PC-3 (cell line): ENCODE measurements around the gene ALPK1. TPM values are rescaled to one million over a fixed set of nuclear protein-coding genes. Genes with fewer than 3 reads are reported as not detected.
"Not testable (repeated sequence)": the region's sequence is repeated elsewhere in the genome, so short reads cannot be mapped to it uniquely, and the experiment has no call there.

Experiments
- ATAC-seq: fragments of 200-7000 bp; cut with Tn5 transposase; 2 replicates; pipeline ENCODE4 v1.9.1; 2020; ENCODE audit warnings: mild to moderate bottlenecking, moderate library complexity
- BruUV-seq: library from RNA; stranded (reverse); fragments of 400-500 nt; replicated peaks from 2 replicates; lab custom pipeline; 2021; lab: Mats Ljungman, UMichigan
- CTCF ChIA-PET: fragments of 300-600 bp; sonication (Branson Sonifier 250); formaldehyde crosslinking; loops from one replicate; lab custom pipeline; 2022; ENCODE audit warnings: antibody characterized with exemption; lab: Charles Lee
- POLR2A ChIA-PET: fragments of 300-600 bp; sonication (Branson Sonifier 250); formaldehyde crosslinking; loops from one replicate; lab custom pipeline; 2022; ENCODE audit warnings: antibody characterized with exemption; ENCODE audit not compliant: unreplicated experiment; lab: Charles Lee
- DNase-seq: peaks from one replicate; pipeline ENCODE4 v3.0.0-alpha.2; 2015
- H2AFZ ChIP-seq: fragments of 300-600 bp; sonication (generic); 2 replicates; pipeline ENCODE4 v1.6.0; 2016; ENCODE audit warnings: antibody characterized with exemption, low read length
- H3F3A ChIP-seq: fragments of 300-600 bp; sonication (generic); one replicate; pipeline ENCODE4 v1.6.0; 2017; ENCODE audit warnings: antibody characterized with exemption, low read length, control low read depth, mild to moderate bottlenecking; ENCODE audit not compliant: unreplicated experiment
- H3K27ac ChIP-seq: fragments of 300-600 bp; sonication (generic); 2 replicates; pipeline ENCODE4 v1.5.1; 2016; ENCODE audit warnings: mild to moderate bottlenecking, low read length
- H3K27me3 ChIP-seq: fragments of 300-600 bp; sonication (generic); 2 replicates; pipeline ENCODE4 v1.6.1; 2016; ENCODE audit warnings: low read length, mixed read lengths
- H3K36me3 ChIP-seq: fragments of 300-600 bp; sonication (generic); 2 replicates; pipeline ENCODE4 v1.6.1; 2016; ENCODE audit warnings: low read depth, mixed run types, low read length, mixed read lengths
- H3K4me1 ChIP-seq: fragments of 300-600 bp; sonication (generic); 2 replicates; pipeline ENCODE4 v1.5.1; 2016; ENCODE audit warnings: low read length; ENCODE audit not compliant: insufficient read depth
- H3K4me2 ChIP-seq: fragments of 300-600 bp; sonication (generic); 2 replicates; pipeline ENCODE4 v1.6.0; 2016; ENCODE audit warnings: low read length
- H3K4me3 ChIP-seq: fragments of 300-600 bp; sonication (generic); 2 replicates; pipeline ENCODE4 v1.5.1; 2016; ENCODE audit warnings: mild to moderate bottlenecking, low read length, mixed read lengths
- H3K79me2 ChIP-seq: fragments of 300-600 bp; sonication (generic); 2 replicates; pipeline ENCODE4 v1.6.1; 2017; ENCODE audit warnings: low read length, mixed read lengths
- H3K9ac ChIP-seq: fragments of 300-600 bp; sonication (generic); 2 replicates; pipeline ENCODE4 v1.6.0; 2016; ENCODE audit warnings: mild to moderate bottlenecking, low read length
- H3K9me2 ChIP-seq: fragments of 300-600 bp; sonication (generic); replicated peaks from 2 replicates; pipeline ENCODE4 v1.6.1; 2016; ENCODE audit warnings: mixed run types, low read length, mixed read lengths
- H3K9me3 ChIP-seq: fragments of 300-600 bp; sonication (generic); 2 replicates; pipeline ENCODE4 v1.6.1; 2016; ENCODE audit warnings: low read length, mixed read lengths
- H4K20me1 ChIP-seq: fragments of 300-600 bp; sonication (generic); 2 replicates; pipeline ENCODE4 v1.6.1; 2016; ENCODE audit warnings: low read length, mixed read lengths
- EZH2 ChIP-seq: fragments of 300-600 bp; sonication (generic); IDR thresholded peaks from one replicate; pipeline ENCODE4 v1.6.1; 2017; ENCODE audit warnings: antibody characterized with exemption, mild to moderate bottlenecking, low read length; ENCODE audit not compliant: unreplicated experiment
- EZH2phosphoT487 ChIP-seq: fragments of 300-600 bp; sonication (generic); IDR thresholded peaks from 2 replicates; pipeline ENCODE4 v1.6.1; 2018; ENCODE audit warnings: mild to moderate bottlenecking, antibody characterized with exemption, low read length, borderline replicate concordance
- intact Hi-C: fragments of 100-400 bp; cut with micrococcal nuclease; formaldehyde crosslinking; loops from 2 replicates; pipeline ENCODE4 v1.9.0; 2023
- total RNA-seq: library from RNA; depleted of rRNA; stranded (reverse); fragments of >200 nt; gene quantifications from 2 replicates; pipeline ENCODE4 v1.2.3, GENCODE V29; 2014; rRNA removed
- TF ChIP-seq, protein P1 (sequence below): fragments of 300-600 bp; sonication (generic); conservative IDR thresholded peaks from 2 replicates; pipeline ENCODE4 v1.5.1; 2017; ENCODE audit warnings: antibody characterized with exemption, low read depth, mild to moderate bottlenecking, low read length

Gene ALPK1
- total RNA-seq, 1 experiment from 2014 or later = 4.2 TPM

DNA sequence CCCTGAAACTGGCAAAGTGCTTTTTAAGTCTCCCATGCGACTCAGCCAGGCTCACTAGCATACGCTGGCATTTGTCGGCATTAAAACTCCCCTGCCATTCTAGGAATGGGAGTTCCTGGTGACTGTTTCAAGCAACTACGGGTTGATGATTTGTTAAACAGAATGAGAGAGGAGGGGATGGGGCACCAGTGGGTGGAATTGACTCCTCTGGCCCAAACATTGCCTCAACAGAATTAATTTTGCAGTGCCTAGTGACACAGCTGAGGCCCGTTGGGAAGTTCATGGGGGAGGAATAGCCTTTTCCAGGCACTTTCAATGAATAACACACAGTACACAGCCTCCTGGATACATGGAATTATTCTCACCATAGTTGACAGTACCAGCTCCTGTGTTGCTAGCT lies 188.8 kb downstream of the ALPK1 start:
- Histone ChIP-seq H3K9me3 (no peaks in the 10 kb centered on the region), H3K36me3 (no peaks in the 10 kb centered on the region), H3K4me3 (no peak overlapping the region), H3K4me1 (no peaks in the 10 kb centered on the region), H4K20me1 (no peaks in the 10 kb centered on the region), H3K27me3 (no peaks in the 10 kb centered on the region), H3K9ac (no peak overlapping the region), H3K9me2 (no peaks in the 10 kb centered on the region), H3K27ac (no peak overlapping the region), H3F3A (no peaks in the 10 kb centered on the region), H2AFZ (no peak overlapping the region), H3K79me2 (no peaks in the 10 kb centered on the region), H3K4me2 (no peak overlapping the region)
- POLR2A ChIA-PET = no interaction called here
- CTCF ChIA-PET = no interaction called here
- BruUV-seq = no TSS peak
- no peak for ATAC-seq
- DNase-seq = no peak
- intact Hi-C loops = no loop called here
- TF ChIP-seq EZH2 (no peak), EZH2phosphoT487 (no peak)
- TF ChIP-seq, protein P1, sequence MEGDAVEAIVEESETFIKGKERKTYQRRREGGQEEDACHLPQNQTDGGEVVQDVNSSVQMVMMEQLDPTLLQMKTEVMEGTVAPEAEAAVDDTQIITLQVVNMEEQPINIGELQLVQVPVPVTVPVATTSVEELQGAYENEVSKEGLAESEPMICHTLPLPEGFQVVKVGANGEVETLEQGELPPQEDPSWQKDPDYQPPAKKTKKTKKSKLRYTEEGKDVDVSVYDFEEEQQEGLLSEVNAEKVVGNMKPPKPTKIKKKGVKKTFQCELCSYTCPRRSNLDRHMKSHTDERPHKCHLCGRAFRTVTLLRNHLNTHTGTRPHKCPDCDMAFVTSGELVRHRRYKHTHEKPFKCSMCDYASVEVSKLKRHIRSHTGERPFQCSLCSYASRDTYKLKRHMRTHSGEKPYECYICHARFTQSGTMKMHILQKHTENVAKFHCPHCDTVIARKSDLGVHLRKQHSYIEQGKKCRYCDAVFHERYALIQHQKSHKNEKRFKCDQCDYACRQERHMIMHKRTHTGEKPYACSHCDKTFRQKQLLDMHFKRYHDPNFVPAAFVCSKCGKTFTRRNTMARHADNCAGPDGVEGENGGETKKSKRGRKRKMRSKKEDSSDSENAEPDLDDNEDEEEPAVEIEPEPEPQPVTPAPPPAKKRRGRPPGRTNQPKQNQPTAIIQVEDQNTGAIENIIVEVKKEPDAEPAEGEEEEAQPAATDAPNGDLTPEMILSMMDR = no peak

DNA sequence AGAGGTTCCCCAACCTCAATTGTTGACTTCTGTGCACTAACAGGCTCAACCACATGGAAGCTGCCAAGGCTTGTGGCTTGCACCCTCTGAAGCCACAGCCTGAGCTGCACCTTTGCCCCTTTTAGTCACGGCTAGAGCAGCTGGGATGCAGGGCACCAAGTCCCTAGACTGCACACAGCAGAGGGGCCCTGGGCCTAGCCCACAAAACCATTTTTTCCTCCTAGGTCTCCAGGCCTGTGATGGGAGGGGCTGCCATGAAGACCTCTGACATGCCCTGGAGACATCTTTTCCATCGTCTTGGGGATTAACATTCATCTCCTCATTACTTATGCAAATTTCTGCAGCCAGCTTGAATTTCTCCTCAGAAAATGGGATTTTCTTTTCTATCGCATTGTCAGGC lies 193.6 kb downstream of the ALPK1 start:
- H3K9ac ChIP-seq, H3K4me3 ChIP-seq, H3K27ac ChIP-seq, POLR2A ChIA-PET, H4K20me1 ChIP-seq, H3K79me2 ChIP-seq, BruUV-seq, CTCF ChIA-PET, H3K36me3 ChIP-seq, ATAC-seq, H2AFZ ChIP-seq, H3K4me1 ChIP-seq, intact Hi-C loops, H3K4me2 ChIP-seq, H3K9me3 ChIP-seq, DNase-seq, H3K27me3 ChIP-seq, H3F3A ChIP-seq, H3K9me2 ChIP-seq: not testable (repeated sequence)

Other genes with a start within 250 kb of the ALPK1 start
- gene FAM241A, start 151.9 kb upstream of the ALPK1 start, total RNA-seq = 2.2 and 2.8 TPM in 2 replicates
- 21.3 and 34.6 TPM in 2 replicates for gene AP1AR, start 65.6 kb upstream of the ALPK1 start, total RNA-seq
- gene TIFA, start 11.5 kb upstream of the ALPK1 start, total RNA-seq = 9.4 and 12.5 TPM in 2 replicates
- gene NEUROG2, start 218.8 kb downstream of the ALPK1 start, total RNA-seq = not detected in 2 replicates